Naive B cell (primary cell): ENCODE data around the gene GABPB1. TPM values are rescaled to one million over a fixed set of nuclear protein-coding genes. Genes with fewer than 3 reads are reported as not detected.

Experiments used
- polyA plus RNA-seq, 6 donors: library from polyadenylated mRNA; unstranded; fragments of 300-500 nt; fragmentation: Illumina TruSeq; gene quantifications; one replicate each; pipeline ENCODE4 v1.2.3, GENCODE V29; 2021; ENCODE audit warnings: low read depth in 6 of 6

The GABPB1 gene
- polyA plus RNA-seq, 6 donors from 2014 or later, result 40.1 to 67.8 (median 48.2) TPM

Other genes starting within 250 kb of the GABPB1 start
- gene ATP8B4, start 236.0 kb downstream of the GABPB1 start, polyA plus RNA-seq, result not detected
- gene SLC27A2, start 173.0 kb downstream of the GABPB1 start, polyA plus RNA-seq, result 1 to 10 TPM in 1 of 6 donors, under 1 TPM in 1, not detected in 4; 0.13 to 1.0 TPM
- gene HDC, start 89.5 kb downstream of the GABPB1 start, polyA plus RNA-seq, result 1 to 10 TPM in 1 of 6 donors, under 1 TPM in 1, not detected in 4; 0.20 to 2.8 TPM
- gene USP8, start 69.2 kb upstream of the GABPB1 start, polyA plus RNA-seq, result 10 to 100 TPM; 62.0 to 87.5 (median 70.8) TPM
- gene USP50, start 191.5 kb upstream of the GABPB1 start, polyA plus RNA-seq, result not detected